Activated T-cell treated with anti-CD3 and anti-CD28 coated beads, Interleukin-2, amount 50 U/mL, for 24 hours (primary cell): Measurements from ENCODE around the gene MCM9.
A peak's percentile ranks its signal among the peaks of the same experiment; 100 is the strongest.
"Not testable (repeated sequence)": the region's sequence is repeated elsewhere in the genome, so short reads cannot be mapped to it uniquely, and the experiment has no call there.

Source experiments
- DNase-seq: peaks from one replicate; pipeline ENCODE4 v3.0.0-alpha.2; 2020
- H3K27ac Mint-ChIP-seq: 2 replicates; pipeline ENCODE4 v1.8.0; 2020; ENCODE audit warnings: mild to moderate bottlenecking, mixed read lengths
- H3K27me3 Mint-ChIP-seq: 2 replicates; pipeline ENCODE4 v1.8.0; 2020; ENCODE audit warnings: mixed read lengths
- H3K36me3 Mint-ChIP-seq: 2 replicates; pipeline ENCODE4 v1.8.0; 2020; ENCODE audit warnings: low read depth, mixed read lengths
- H3K4me1 Mint-ChIP-seq: 2 replicates; pipeline ENCODE4 v1.8.0; 2020; ENCODE audit warnings: low read depth, mixed read lengths
- H3K4me3 Mint-ChIP-seq: 2 replicates; pipeline ENCODE4 v1.8.0; 2020; ENCODE audit warnings: mild to moderate bottlenecking, moderate library complexity, mixed read lengths
- H3K9me3 Mint-ChIP-seq: 2 replicates; pipeline ENCODE4 v1.8.0; 2020; ENCODE audit warnings: mixed read lengths

MCM9 gene

GRCh38 chr6:118830691-118831090 lies 104.3 kb downstream of the MCM9 start:
- Mint-ChIP-seq H3K27ac (no peak overlapping the region), H3K9me3 (peaks cover 3% of the 10 kb centered on the region), H3K4me1 (peaks cover 19% of the 10 kb centered on the region), H3K4me3 (no peak overlapping the region), H3K36me3 (peaks cover 42% of the 10 kb centered on the region), H3K27me3 (no peaks in the 10 kb centered on the region)
- DNase-seq, result no peak

- Mint-ChIP-seq H3K27me3 (no peaks in the 10 kb centered on the region), H3K27ac (no peak overlapping the region), H3K4me3 (no peak overlapping the region), H3K36me3 (peaks cover 50% of the 10 kb centered on the region), H3K9me3 (no peaks in the 10 kb centered on the region), H3K4me1 (peaks cover 15% of the 10 kb centered on the region)
- DNase-seq, result no peak
These were observed 105.0 kb downstream of the MCM9 start for GRCh38 chr6:118829817-118830478.

- peaks cover 4% of the 10 kb centered on the region for H3K4me1 Mint-ChIP-seq
- DNase-seq, result no peak
- no peaks in the 10 kb centered on the region for H3K27me3 Mint-ChIP-seq
- peaks cover 79% of the 10 kb centered on the region for H3K36me3 Mint-ChIP-seq
- H3K4me3 Mint-ChIP-seq, result no peak overlapping the region
- no peak overlapping the region for H3K27ac Mint-ChIP-seq
- H3K9me3 Mint-ChIP-seq, result no peaks in the 10 kb centered on the region
These were observed 108.9 kb downstream of the MCM9 start for GRCh38 chr6:118826096-118826495.

- no peak overlapping the region for H3K27ac Mint-ChIP-seq
- H3K36me3 Mint-ChIP-seq, result peaks cover 83% of the 10 kb centered on the region
These were observed 109.3 kb downstream of the MCM9 start for GRCh38 chr6:118825661-118826060.

GRCh38 chr6:118815495-118815894 lies 119.5 kb downstream of the MCM9 start:
- no peaks in the 10 kb centered on the region for H3K27me3 Mint-ChIP-seq
- H3K4me1 Mint-ChIP-seq, result peaks cover 42% of the 10 kb centered on the region
- peak overlapping the region; percentile 18 for H3K27ac Mint-ChIP-seq
- H3K36me3 Mint-ChIP-seq, result peaks cover 44% of the 10 kb centered on the region
- no peak overlapping the region for H3K4me3 Mint-ChIP-seq
- DNase-seq, result no peak
- H3K9me3 Mint-ChIP-seq, result peaks cover 12% of the 10 kb centered on the region

More at GRCh38 chr6:118825661-118826060, 109.3 kb downstream of the MCM9 start:
- H3K4me1 Mint-ChIP-seq, result peaks cover 4% of the 10 kb centered on the region
- no peak for DNase-seq
- no peaks in the 10 kb centered on the region for H3K27me3 Mint-ChIP-seq
- no peak overlapping the region for H3K4me3 Mint-ChIP-seq
- H3K9me3 Mint-ChIP-seq, result no peaks in the 10 kb centered on the region

GRCh38 chr6:118813775-118814174 lies 121.2 kb downstream of the MCM9 start:
- peaks cover 5% of the 10 kb centered on the region for H3K9me3 Mint-ChIP-seq
- DNase-seq, result no peak
- H3K4me1 Mint-ChIP-seq, result peaks cover 59% of the 10 kb centered on the region
- H3K36me3 Mint-ChIP-seq, result peaks cover 50% of the 10 kb centered on the region
- H3K27ac Mint-ChIP-seq, result peak overlapping the region; percentile 81
- no peak overlapping the region for H3K4me3 Mint-ChIP-seq
- H3K27me3 Mint-ChIP-seq, result no peaks in the 10 kb centered on the region

GRCh38 chr6:118812970-118813369 lies 122.0 kb downstream of the MCM9 start:
- DNase-seq, result no peak
- peaks cover 67% of the 10 kb centered on the region for H3K4me1 Mint-ChIP-seq

GRCh38 chr6:118810420-118811027 lies 124.4 kb downstream of the MCM9 start:
- peaks cover 41% of the 10 kb centered on the region for H3K36me3 Mint-ChIP-seq
- peaks cover 5% of the 10 kb centered on the region for H3K9me3 Mint-ChIP-seq
- peaks cover 62% of the 10 kb centered on the region for H3K4me1 Mint-ChIP-seq

More at GRCh38 chr6:118812970-118813369, 122.0 kb downstream of the MCM9 start:
- Mint-ChIP-seq H3K36me3 (peaks cover 50% of the 10 kb centered on the region), H3K9me3 (peaks cover 5% of the 10 kb centered on the region), H3K27me3 (no peaks in the 10 kb centered on the region), H3K27ac (no peak overlapping the region), H3K4me3 (no peak overlapping the region)

GRCh38 chr6:118808793-118809638 lies 125.9 kb downstream of the MCM9 start:
- peaks cover 54% of the 10 kb centered on the region for H3K4me1 Mint-ChIP-seq

More at GRCh38 chr6:118810420-118811027, 124.4 kb downstream of the MCM9 start:
- Mint-ChIP-seq H3K4me3 (peak overlapping the region; percentile 42), H3K27ac (peak overlapping the region; percentile 93), H3K27me3 (no peaks in the 10 kb centered on the region)
- peak; percentile 53 for DNase-seq

GRCh38 chr6:118804091-118804490 lies 130.9 kb downstream of the MCM9 start:
- no peaks in the 10 kb centered on the region for H3K36me3 Mint-ChIP-seq
- H3K27ac Mint-ChIP-seq, result no peak overlapping the region

More at GRCh38 chr6:118808793-118809638, 125.9 kb downstream of the MCM9 start:
- peaks cover 28% of the 10 kb centered on the region for H3K36me3 Mint-ChIP-seq
- peaks cover 5% of the 10 kb centered on the region for H3K9me3 Mint-ChIP-seq
- H3K4me3 Mint-ChIP-seq, result no peak overlapping the region
- H3K27ac Mint-ChIP-seq, result peak overlapping the region; percentile 93
- DNase-seq, result no peak
- H3K27me3 Mint-ChIP-seq, result no peaks in the 10 kb centered on the region

GRCh38 chr6:118801257-118801656 lies 133.7 kb downstream of the MCM9 start:
- H3K4me3 Mint-ChIP-seq, result no peak overlapping the region
- no peak overlapping the region for H3K27ac Mint-ChIP-seq
- H3K4me1 Mint-ChIP-seq, result peaks cover 31% of the 10 kb centered on the region
- peaks cover 1% of the 10 kb centered on the region for H3K9me3 Mint-ChIP-seq
- DNase-seq, result no peak
- peaks cover 8% of the 10 kb centered on the region for H3K36me3 Mint-ChIP-seq
- H3K27me3 Mint-ChIP-seq, result no peaks in the 10 kb centered on the region

More at GRCh38 chr6:118804091-118804490, 130.9 kb downstream of the MCM9 start:
- H3K4me1 Mint-ChIP-seq, result peaks cover 30% of the 10 kb centered on the region
- H3K27me3 Mint-ChIP-seq, result no peaks in the 10 kb centered on the region
- H3K9me3 Mint-ChIP-seq, result no peaks in the 10 kb centered on the region
- DNase-seq, result no peak
- no peak overlapping the region for H3K4me3 Mint-ChIP-seq

- Mint-ChIP-seq H3K4me1 (peaks cover 38% of the 10 kb centered on the region), H3K4me3 (peak overlapping the region; percentile 58), H3K36me3 (peaks cover 15% of the 10 kb centered on the region), H3K9me3 (peaks cover 9% of the 10 kb centered on the region), H3K27ac (no peak overlapping the region), H3K27me3 (no peaks in the 10 kb centered on the region)
- DNase-seq, result peak; percentile 75
These were observed 134.4 kb downstream of the MCM9 start for GRCh38 chr6:118800394-118801071.

- DNase-seq, result no peak
- Mint-ChIP-seq H3K4me3 (no peak overlapping the region), H3K36me3 (peaks cover 21% of the 10 kb centered on the region), H3K9me3 (peaks cover 9% of the 10 kb centered on the region), H3K27me3 (no peaks in the 10 kb centered on the region), H3K27ac (no peak overlapping the region), H3K4me1 (peaks cover 42% of the 10 kb centered on the region)
These were observed 135.1 kb downstream of the MCM9 start for GRCh38 chr6:118799826-118800225.

GRCh38 chr6:118796548-118796947 lies 138.4 kb downstream of the MCM9 start:
- peaks cover 26% of the 10 kb centered on the region for H3K36me3 Mint-ChIP-seq
- H3K9me3 Mint-ChIP-seq, result peaks cover 20% of the 10 kb centered on the region
- peaks cover 51% of the 10 kb centered on the region for H3K4me1 Mint-ChIP-seq
- DNase-seq, result peak; percentile 70
- H3K4me3 Mint-ChIP-seq, H3K27me3 Mint-ChIP-seq: not testable (repeated sequence)
- H3K27ac Mint-ChIP-seq, result peak overlapping the region; percentile 76
